Measurements from ENCODE around the gene PRUNE2.

Gene PRUNE2

GRCh38 chr9:76810377-76810957, 95.4 kb downstream of the PRUNE2 start:
- no peaks in the 10 kb centered on the region for H3K9me3 ChIP-seq (ENCODE audit: low read depth, low read length)
- no peaks in the 10 kb centered on the region for H3K36me3 ChIP-seq (ENCODE audit: insufficient read depth, low read length)
- DNase-seq (ENCODE audit: low read depth, low spot score), result peak; percentile 14
- no peak overlapping the region for H3K27ac ChIP-seq
- TF ChIP-seq EZH2 (IDR thresholded peaks at IDR 0.05) (no peak), POLR2AphosphoS5 (IDR thresholded peaks at IDR 0.05; ENCODE audit: borderline replicate concordance, low read depth, low read length) (no peak), FOXP2 (optimal IDR thresholded peaks at IDR 0.05; ENCODE audit: control extremely low read depth, extremely low read length, insufficient read depth) (no peak)
- H3K9ac ChIP-seq (ENCODE audit: insufficient read length), result no peak overlapping the region
- no peak overlapping the region for H3K4me3 ChIP-seq

DNA sequence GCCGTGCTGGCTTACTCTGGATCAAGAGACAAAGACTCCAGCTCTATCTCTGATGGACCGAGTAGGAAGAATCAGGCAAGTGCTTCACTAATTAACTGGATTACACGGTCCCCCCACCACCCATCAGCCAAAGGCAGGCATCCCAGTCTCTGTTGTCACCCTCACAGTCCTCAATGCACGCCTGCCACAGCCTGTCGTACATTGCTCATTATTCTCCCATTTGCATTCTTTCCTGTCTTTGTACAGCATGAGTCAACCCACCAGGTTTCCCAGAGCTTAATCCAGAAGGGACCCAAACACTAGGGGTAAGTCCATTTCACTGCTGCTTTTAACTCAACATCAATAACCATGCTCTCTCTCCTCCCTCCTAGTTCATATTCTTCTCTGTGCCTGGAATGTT, 97.3 kb downstream of the PRUNE2 start:
- no peak for DNase-seq (ENCODE audit: low read depth, low spot score)
- Histone ChIP-seq H3K36me3 (ENCODE audit: insufficient read depth, low read length) (no peaks in the 10 kb centered on the region), H3K4me3 (no peak overlapping the region), H3K9me3 (ENCODE audit: low read depth, low read length) (no peaks in the 10 kb centered on the region), H3K27ac (no peak overlapping the region), H3K9ac (ENCODE audit: insufficient read length) (no peak overlapping the region)
- TF ChIP-seq FOXP2 (optimal IDR thresholded peaks at IDR 0.05; ENCODE audit: control extremely low read depth, extremely low read length, insufficient read depth), result no peak

- no peaks in the 10 kb centered on the region for H3K9me3 ChIP-seq (ENCODE audit: low read depth, low read length)
- no peak overlapping the region for H3K4me3 ChIP-seq
- DNase-seq (ENCODE audit: low read depth, low spot score), result no peak
- H3K9ac ChIP-seq (ENCODE audit: insufficient read length), result no peak overlapping the region
- no peak overlapping the region for H3K27ac ChIP-seq
- H3K36me3 ChIP-seq (ENCODE audit: insufficient read depth, low read length), result no peaks in the 10 kb centered on the region
- no peak for TF ChIP-seq EZH2 (IDR thresholded peaks at IDR 0.05)
- no peak for TF ChIP-seq FOXP2 (optimal IDR thresholded peaks at IDR 0.05; ENCODE audit: control extremely low read depth, extremely low read length, insufficient read depth)
- TF ChIP-seq POLR2AphosphoS5 (IDR thresholded peaks at IDR 0.05; ENCODE audit: borderline replicate concordance, low read depth, low read length), result no peak
These were observed 102.2 kb downstream of the PRUNE2 start for GRCh38 chr9:76803762-76804161.

DNA sequence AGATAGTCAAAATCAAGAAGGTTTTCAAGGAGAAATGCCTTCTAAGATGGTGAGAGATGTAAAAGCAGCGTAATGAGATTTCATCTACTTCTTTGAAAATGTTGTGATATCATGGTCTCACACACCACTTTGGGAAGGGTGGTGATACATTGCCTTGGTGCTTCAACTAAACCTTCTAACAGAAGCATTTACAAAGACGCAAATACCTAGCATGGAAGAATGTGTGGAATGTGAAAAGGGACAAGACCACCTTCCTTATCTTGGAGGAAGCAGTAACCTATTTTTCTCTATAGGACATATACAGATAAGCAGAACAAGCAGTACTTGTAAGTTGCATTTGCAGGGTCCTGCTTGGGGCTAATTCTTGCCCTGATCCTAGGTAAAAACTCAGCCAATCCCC, 102.8 kb downstream of the PRUNE2 start:
- Histone ChIP-seq H3K9me3 (ENCODE audit: low read depth, low read length) (no peaks in the 10 kb centered on the region), H3K9ac (ENCODE audit: insufficient read length) (no peak overlapping the region), H3K4me3 (no peak overlapping the region), H3K36me3 (ENCODE audit: insufficient read depth, low read length) (no peaks in the 10 kb centered on the region), H3K27ac (no peak overlapping the region)
- no peak for DNase-seq (ENCODE audit: low read depth, low spot score)
- TF ChIP-seq EZH2 (IDR thresholded peaks at IDR 0.05), result no peak
- no peak for TF ChIP-seq POLR2AphosphoS5 (IDR thresholded peaks at IDR 0.05; ENCODE audit: borderline replicate concordance, low read depth, low read length)
- TF ChIP-seq FOXP2 (optimal IDR thresholded peaks at IDR 0.05; ENCODE audit: control extremely low read depth, extremely low read length, insufficient read depth), result no peak

DNA sequence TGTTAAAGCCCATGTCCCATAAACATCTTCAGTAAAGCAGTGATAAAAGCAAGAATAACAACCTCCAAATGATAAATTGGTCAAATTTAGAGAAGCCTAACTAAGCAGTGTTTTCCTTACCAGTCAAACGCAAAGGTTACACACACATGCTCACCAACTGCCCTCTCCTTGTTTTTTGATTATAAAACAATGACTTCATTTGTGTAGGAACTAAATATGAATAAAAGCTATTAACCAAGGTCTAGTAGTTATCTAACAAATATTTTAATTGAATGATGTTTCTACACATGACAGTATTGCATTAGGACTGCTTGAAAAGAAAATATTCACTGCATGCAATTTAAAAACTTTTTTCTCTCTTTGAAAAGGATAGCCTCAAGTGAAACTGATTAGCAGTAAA, 105.0 kb downstream of the PRUNE2 start:
- DNase-seq (ENCODE audit: low read depth, low spot score), result no peak

GRCh38 chr9:76799473-76799872, 106.4 kb downstream of the PRUNE2 start:
- H3K9ac ChIP-seq (ENCODE audit: insufficient read length), result no peak overlapping the region
- TF ChIP-seq POLR2AphosphoS5 (IDR thresholded peaks at IDR 0.05; ENCODE audit: borderline replicate concordance, low read depth, low read length), result no peak
- TF ChIP-seq EZH2 (IDR thresholded peaks at IDR 0.05), result no peak
- no peak for TF ChIP-seq FOXP2 (optimal IDR thresholded peaks at IDR 0.05; ENCODE audit: control extremely low read depth, extremely low read length, insufficient read depth)
- DNase-seq (ENCODE audit: low read depth, low spot score), result no peak
- no peak overlapping the region for H3K4me3 ChIP-seq
- H3K9me3 ChIP-seq (ENCODE audit: low read depth, low read length), result no peaks in the 10 kb centered on the region
- no peaks in the 10 kb centered on the region for H3K36me3 ChIP-seq (ENCODE audit: insufficient read depth, low read length)
- no peak overlapping the region for H3K27ac ChIP-seq

More for the DNA sequence above, 105.0 kb downstream of the PRUNE2 start:
- no peak overlapping the region for H3K9ac ChIP-seq (ENCODE audit: insufficient read length)
- H3K9me3 ChIP-seq (ENCODE audit: low read depth, low read length), result no peaks in the 10 kb centered on the region
- TF ChIP-seq EZH2 (IDR thresholded peaks at IDR 0.05) (no peak), POLR2AphosphoS5 (IDR thresholded peaks at IDR 0.05; ENCODE audit: borderline replicate concordance, low read depth, low read length) (no peak), FOXP2 (optimal IDR thresholded peaks at IDR 0.05; ENCODE audit: control extremely low read depth, extremely low read length, insufficient read depth) (no peak)
- no peak overlapping the region for H3K4me3 ChIP-seq
- H3K36me3 ChIP-seq (ENCODE audit: insufficient read depth, low read length), result no peaks in the 10 kb centered on the region
- H3K27ac ChIP-seq, result no peak overlapping the region

- Histone ChIP-seq H3K36me3 (ENCODE audit: insufficient read depth, low read length) (no peaks in the 10 kb centered on the region), H3K9me3 (ENCODE audit: low read depth, low read length) (no peaks in the 10 kb centered on the region), H3K9ac (ENCODE audit: insufficient read length) (no peak overlapping the region), H3K4me3 (no peak overlapping the region), H3K27ac (no peak overlapping the region)
- DNase-seq (ENCODE audit: low read depth, low spot score), result no peak
- TF ChIP-seq POLR2AphosphoS5 (IDR thresholded peaks at IDR 0.05; ENCODE audit: borderline replicate concordance, low read depth, low read length), result no peak
- no peak for TF ChIP-seq EZH2 (IDR thresholded peaks at IDR 0.05)
- no peak for TF ChIP-seq FOXP2 (optimal IDR thresholded peaks at IDR 0.05; ENCODE audit: control extremely low read depth, extremely low read length, insufficient read depth)
These were observed 107.4 kb downstream of the PRUNE2 start for GRCh38 chr9:76798527-76798926.

DNA sequence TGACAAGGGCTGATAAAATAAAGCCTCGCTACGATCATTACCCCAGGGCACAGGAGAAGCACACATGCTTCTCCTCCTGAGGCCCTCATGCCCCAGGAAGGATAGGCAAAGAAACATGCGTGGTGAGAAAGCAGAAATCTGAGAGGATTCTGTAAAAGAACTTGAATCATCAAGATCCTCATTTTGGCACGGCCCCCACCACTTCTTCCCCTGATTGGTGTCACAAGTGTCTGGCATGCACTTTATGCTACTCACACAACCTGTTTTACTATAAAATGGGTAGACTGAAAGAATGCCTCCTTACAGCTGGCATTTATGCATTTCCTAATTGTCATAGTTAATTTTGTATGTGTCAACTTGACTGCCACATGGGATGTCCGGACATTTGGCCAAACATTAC, 109.6 kb downstream of the PRUNE2 start:
- Histone ChIP-seq H3K4me3 (no peak overlapping the region), H3K9ac (ENCODE audit: insufficient read length) (no peak overlapping the region), H3K9me3 (ENCODE audit: low read depth, low read length) (no peaks in the 10 kb centered on the region), H3K27ac (no peak overlapping the region), H3K36me3 (ENCODE audit: insufficient read depth, low read length) (no peaks in the 10 kb centered on the region)
- TF ChIP-seq EZH2 (IDR thresholded peaks at IDR 0.05), result no peak
- no peak for TF ChIP-seq FOXP2 (optimal IDR thresholded peaks at IDR 0.05; ENCODE audit: control extremely low read depth, extremely low read length, insufficient read depth)
- TF ChIP-seq POLR2AphosphoS5 (IDR thresholded peaks at IDR 0.05; ENCODE audit: borderline replicate concordance, low read depth, low read length), result no peak
- no peak for DNase-seq (ENCODE audit: low read depth, low spot score)

GRCh38 chr9:76793784-76794431, 112.0 kb downstream of the PRUNE2 start:
- Histone ChIP-seq H3K36me3 (ENCODE audit: insufficient read depth, low read length) (no peaks in the 10 kb centered on the region), H3K9me3 (ENCODE audit: low read depth, low read length) (no peaks in the 10 kb centered on the region), H3K27ac (no peak overlapping the region), H3K9ac (ENCODE audit: insufficient read length) (no peak overlapping the region), H3K4me3 (no peak overlapping the region)
- TF ChIP-seq FOXP2 (optimal IDR thresholded peaks at IDR 0.05; ENCODE audit: control extremely low read depth, extremely low read length, insufficient read depth) (no peak), EZH2 (IDR thresholded peaks at IDR 0.05) (no peak), POLR2AphosphoS5 (IDR thresholded peaks at IDR 0.05; ENCODE audit: borderline replicate concordance, low read depth, low read length) (no peak)
- DNase-seq (ENCODE audit: low read depth, low spot score), result no peak
